Embryonic facial prominence (tissue), 1 donor: ENCODE measurements around the gene NSDHL.
"Not testable (repeated sequence)": the region's sequence is repeated elsewhere in the genome, so short reads cannot be mapped to it uniquely, and the experiment has no call there.

Experiments
- DNase-seq: peaks from one replicate; pipeline ENCODE4 v3.0.0-alpha.2; 2016; ENCODE audit errors: extremely low spot score

NSDHL gene

DNA sequence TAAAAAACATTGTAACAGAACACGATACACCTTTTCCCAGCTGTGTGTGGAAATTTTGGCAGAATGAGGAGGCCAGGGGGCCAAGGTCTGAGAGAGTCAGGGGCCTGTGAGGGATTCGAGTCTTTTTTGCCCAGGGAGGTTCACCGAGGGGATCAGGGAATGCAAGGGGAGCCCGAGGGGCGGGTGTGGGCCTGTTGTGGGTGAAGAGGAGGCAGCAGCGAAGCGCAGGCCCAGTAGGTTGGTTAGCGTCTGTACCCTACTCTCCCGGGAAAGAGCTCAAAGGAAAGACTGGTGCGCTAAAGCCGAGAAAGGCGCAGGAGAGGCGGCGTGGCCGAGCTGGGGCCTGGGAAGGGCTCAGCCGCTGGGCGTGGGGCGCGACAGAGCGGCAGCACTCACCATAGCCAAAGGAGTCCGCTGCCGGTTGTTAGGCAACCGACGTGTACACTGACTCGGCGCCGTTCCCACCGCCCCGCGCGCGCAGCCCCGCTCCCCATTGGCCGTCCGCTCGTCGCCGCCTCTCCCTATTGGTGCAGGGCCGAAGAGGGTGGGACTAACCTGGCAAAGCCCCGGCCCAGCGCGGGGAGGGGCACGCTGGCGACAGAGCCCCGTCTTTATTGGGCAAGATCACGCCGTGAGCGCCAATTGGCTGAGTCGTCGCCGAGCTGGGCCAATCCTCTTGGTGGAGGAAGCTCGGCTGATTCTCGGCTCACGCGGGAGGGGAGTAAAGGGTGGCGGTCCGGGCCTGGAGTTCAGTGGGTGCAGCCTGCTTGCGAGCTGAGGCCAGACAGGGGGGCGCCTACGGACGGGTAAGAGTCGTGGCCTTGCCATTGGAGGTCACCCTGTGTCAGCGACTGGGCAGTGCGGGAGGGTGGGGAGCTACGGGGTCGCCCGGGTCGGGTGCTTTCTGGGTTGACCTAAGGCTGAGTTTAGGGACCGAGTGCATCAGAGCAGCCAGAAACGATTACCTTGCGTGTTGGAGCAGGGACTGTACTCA, at the start of gene NSDHL, which contains the start of gene CETN2:
Gene NSDHL (plus strand): TSS at position 752 of the 994 bp plus-strand sequence. CDS start 15,262 bp downstream, outside the sequence.
Gene CETN2 (minus strand): TSS at position 446 of the 994 bp plus-strand sequence. CDS start 47 bp downstream, at position 399.
- peak; percentile 83 for DNase-seq

DNA sequence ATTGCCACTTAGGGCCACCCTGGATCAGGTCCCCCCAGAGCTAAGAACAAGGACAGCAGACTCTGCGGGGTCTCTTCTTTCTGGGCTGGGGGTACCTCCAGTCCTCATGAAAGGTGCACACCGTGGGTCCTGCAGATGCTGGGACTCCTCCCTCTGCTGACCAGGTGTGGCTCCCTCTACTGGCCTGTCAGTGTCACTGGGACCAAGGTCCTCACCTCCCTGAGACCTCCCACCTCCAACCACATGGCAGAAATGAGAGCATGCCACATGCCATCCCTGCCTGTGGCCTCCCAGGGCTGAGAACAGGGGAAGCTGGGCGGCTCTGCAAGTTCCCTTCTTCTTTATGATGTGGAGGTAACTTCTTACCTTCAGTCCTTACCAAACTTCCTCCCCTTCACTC, 43.8 kb upstream of the NSDHL start:
- not testable (repeated sequence) for DNase-seq

DNA sequence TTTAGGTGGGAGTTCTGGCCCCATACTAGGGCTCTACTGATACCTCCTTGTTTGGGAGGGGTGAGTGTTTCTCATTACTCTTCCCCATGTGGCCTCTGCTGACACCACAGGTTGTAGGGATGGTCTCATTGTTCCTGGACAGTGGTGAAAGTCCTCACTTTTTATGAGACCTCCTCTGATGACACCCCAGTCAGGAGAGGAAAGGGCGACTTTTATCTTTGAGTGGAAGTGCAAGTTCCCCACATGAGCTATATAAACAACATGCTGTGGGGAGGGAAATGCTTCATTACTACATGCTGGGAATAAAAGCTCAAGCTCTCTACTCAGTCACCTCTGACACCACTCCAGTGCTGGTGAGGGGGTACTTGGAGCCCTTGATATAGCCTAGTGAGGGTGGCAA, 31.9 kb upstream of the NSDHL start:
- no peak for DNase-seq

DNA sequence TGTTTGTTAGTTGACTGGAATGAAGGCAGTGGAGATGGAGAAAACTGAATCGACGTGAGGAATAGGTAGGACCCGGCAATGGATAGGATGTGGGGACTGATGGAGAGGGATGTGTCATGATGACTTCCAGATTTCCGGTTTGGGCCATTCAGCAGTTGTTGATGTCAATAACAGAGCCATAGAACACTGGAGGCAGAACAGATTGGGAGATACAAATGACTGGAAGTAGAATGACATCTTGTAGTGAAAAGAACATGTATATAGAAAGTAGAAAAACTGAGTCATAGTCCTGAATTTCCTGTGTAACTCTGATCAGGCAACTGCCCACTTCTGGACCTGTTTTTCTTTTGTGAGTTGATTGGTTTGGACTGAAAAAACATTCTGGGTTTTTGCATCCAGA, 24.8 kb upstream of the NSDHL start:
- DNase-seq, result no peak

DNA sequence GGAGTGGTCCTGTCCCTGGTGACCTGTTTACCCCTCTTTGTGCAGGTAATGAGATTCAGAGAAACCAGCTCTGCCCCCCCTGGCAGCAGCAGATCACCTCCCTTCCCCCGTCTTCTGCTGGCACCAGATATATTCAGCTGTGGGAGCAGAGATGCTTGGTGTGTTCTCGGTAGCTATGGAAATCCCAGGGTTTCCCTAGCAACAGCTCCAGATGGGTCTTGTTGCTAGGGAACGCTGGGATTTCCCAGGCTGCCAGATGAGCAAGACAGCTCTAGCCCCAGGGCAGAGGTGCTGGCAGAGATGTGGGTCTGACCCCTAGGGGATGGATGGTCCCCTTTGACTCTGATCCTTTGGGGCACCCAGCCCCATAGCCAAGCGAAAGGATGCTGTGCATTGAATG, 20.5 kb upstream of the NSDHL start:
- DNase-seq, result no peak

DNA sequence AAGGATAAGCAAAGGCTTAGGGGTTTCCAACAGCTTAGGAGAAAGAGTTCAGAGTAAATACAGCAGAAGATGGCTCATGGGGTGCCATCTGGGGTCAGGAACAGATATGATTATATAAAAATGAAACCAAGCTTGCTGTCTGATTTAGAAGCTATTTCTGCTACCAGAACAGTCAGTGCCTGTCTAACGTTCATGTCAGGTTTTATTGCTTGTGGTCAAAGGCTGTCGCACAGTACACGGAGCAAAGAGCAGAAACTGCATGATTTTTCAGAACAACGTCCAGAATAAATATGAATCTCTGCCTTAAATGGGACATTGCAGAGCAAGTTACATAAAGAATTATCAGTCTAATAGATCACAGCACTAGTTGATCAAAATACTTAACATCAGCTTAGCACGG, 17.7 kb upstream of the NSDHL start:
- no peak for DNase-seq

DNA sequence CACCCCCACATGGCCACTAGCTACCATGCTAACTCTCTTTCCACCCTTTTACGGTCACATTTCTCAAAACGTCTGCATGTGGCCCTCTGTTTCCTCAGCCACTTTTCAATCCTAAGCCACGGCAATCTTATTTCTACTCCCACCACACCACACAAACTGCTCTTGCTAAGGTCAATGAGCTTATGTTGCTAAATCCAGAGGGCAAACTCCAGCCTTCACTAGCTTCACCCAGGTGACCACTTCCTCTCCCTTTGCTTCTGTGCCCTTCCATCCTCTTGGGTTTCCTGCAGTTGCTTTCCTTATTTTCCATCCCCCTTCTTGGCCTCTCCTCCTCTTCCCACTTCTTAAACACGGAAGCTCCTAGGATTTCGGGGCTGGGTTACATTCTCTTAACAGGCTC, 16.8 kb upstream of the NSDHL start:
- no peak for DNase-seq

DNA sequence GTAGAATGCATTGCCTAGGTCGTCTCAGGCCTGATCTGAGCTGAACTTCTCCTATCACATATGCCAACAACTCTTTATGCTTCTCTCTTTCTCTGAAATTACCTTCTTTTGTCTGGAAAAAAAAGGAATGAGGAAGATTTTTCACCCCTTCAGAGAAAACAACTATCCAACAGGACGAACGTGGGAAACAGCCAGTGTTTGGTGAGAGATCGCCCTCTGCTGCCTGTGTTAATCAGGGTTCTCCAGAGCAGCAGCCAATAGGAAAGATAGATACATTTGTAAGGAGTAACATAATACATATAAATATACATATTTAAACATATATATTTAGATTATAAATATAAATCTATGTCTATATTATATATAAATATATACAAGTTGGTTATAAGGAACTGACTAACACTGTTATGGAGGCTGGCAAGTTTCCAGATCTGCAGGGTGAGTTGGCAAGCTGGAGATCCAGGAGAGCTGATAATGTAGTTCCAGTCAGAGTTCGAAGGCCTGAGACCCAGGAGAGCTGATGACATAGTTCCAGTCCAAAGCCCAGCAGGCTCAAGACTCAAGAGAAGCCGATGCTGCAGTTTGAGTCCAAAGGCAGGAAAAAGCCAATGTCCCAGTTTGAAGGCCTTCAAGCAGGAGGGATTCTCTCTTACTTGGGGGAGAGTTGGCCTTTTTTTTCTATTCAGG, 13.6 kb upstream of the NSDHL start:
- no peak for DNase-seq

DNA sequence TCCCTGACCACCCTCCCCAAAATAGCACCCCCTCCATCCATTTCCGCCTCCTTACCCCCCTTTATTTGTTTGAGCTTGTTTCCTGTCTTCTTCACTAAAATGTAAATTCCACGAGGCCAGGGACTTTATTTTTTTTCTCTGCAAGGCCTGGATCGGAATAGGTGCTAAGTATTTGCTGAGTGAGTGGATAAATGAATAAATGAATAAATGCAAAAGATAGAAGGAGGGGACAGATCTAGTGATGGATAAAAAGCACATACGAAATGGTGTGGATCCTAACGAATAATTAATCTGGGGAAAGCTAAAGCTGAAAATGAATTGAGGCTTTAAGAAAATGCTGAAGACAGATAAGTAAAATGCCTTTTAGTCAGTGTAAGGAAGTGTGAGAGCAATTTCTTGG, 12.5 kb upstream of the NSDHL start:
- no peak for DNase-seq

DNA sequence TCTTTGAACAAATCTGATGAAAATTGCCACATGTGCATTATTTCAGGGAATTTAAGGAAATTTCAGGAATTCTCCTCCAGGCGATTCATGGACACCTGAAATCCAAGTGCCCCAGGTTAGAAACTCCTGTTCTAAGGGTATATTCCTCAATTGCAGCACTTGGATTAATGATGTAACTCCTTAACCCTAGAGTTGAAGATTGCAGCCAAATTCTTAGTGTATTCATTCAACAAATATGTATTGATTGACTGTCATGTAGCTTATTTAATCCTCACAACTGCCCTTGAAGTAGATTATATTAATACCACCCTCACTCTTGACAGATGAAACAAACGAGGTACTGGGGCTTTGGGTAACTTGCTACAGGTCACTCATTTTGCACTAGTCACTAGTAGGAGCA, 11.6 kb upstream of the NSDHL start:
- DNase-seq, result no peak

DNA sequence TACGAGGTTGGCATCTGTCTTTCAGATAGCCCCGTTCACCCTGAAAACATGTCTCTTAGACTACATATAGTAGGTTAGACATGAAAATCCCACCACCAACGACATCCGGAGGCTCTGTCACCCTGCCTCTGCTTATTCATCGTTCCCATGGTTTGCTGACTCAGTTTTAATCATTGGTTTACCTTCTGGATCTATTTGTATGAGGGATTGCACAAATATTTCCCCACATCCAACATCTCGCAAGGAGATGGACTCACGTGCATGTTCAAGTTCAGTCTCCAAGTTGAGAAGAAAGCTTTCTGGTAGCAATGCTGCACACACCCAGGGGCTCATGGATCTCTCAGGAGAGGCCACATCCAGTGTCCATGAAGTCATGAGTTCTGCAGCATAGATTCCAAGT, 11.1 kb upstream of the NSDHL start:
- no peak for DNase-seq

DNA sequence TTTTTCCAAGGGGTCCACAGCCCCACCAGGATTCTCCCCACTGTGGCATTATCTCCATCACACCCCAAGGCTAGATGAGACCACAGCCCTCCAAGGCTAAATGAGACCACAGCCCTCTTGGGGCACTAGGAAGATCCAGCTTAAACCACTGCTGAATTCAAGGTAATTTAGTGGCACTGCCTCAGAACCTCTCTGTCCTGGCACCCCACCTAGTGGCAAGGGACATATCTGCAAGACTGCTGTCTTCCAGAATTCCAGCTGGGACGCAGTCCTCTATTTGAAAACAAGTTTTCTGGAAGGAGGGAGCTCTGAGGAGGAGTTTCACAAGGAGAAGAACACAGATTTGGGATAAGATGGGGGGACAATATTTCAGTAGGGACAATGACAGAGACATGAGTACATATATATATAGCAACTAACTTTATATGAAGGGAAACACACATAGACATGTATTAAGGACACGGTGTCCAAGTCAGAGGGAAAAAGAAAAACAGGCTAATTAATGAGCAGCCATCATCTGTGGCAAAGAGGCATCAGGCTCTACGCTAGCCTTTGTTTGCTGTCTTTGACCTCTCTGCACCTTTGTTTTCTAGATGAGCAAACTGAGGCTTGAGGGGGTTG, 9.6 kb upstream of the NSDHL start:
- no peak for DNase-seq

DNA sequence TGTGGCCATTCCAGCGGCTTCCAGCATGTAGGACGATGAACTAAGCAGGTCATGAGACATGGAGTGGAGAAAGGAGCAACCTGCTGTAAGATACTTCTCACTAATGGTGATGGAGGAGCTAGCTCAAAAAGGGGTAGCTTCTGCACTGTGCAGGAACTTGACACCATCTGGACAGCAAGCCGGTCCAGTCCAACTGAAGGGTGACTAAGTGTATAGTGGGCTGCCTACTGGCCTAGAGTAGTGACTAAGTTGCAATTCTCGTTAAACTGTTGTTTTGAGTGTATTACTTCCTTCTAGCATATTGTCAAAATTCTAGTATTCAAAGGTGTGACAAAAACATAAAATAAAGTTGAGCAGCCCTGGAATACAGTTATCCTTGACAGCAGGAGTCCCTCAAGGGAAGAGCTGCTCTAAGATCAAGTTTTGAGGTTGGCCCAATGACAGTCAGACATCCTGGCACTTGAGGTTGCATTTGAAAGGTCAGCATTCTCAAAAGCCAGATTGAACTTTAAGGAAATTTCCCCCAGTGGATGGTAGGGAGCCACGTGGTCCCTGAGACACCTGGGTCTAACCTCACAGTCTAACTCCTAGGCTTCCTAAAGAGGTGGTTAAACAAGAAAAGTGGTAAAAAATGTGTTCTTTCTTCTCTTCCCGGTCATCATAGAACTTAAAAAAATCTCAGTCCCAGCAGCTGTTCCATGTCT, 8.3 kb upstream of the NSDHL start:
- DNase-seq, result no peak

DNA sequence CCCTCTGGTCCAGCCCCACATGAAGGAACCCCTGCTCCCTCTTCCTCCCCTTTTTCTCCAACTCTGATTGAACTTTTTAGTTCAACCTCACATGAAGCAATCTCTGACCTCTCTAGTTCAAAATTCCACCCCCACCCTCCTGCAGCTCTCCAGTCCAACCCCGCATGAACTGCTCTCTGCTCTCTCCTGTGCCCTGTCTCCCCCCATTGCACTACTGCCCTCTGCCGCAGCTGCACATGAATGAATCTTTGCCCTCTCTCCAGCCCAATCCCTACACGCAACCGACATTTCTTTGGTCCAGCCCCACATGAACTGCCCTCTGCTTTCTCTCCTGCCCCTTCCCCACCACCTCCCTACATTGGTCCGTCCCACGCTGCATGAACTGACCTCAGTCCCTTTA, 7.2 kb upstream of the NSDHL start:
- no peak for DNase-seq

DNA sequence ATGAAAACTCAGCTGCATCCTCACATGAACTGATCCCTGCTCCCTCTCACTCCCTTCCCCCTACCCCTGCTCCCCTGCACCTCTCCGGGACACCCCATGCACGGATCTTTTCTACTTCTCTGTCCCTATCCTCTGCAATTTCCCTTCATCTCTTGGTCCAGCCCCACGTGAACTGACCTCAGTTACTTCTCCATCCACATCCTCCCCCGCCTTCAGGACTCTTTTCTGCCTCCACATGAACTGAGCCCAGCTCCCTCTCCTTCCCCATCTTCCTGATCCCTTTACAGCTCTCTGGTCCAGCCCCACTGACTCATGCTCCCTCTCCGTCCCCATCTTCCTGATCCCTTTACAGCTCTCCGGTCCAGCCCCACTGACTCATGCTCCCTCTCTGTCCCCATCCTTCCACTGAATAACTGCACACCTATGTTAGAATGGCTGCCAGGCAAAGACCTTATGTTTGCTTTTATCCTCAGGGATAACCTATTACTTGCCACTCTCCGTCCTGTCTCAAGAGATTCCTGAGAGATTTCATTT, 6.0 kb upstream of the NSDHL start:
- no peak for DNase-seq

DNA sequence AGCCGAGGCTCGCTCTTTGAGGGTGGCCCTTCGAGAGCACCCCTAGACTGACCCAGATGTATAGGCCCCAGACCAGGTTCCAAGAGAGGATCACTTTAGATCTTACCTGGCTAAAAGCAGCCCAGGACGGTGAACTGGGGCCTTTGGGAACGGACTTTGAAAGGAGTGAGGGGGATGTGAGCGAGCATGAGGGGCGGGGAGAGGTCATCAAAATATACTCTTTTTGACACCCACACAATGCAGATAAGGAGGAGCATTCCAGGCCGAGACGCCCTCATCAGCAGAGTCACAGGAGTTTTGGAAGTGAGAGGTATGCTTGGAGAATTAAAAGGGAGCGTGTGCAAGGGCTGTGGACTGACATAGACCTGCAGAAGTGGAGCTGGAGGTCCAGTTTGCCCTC, 528 bp downstream of the NSDHL start:
- DNase-seq, result no peak

DNA sequence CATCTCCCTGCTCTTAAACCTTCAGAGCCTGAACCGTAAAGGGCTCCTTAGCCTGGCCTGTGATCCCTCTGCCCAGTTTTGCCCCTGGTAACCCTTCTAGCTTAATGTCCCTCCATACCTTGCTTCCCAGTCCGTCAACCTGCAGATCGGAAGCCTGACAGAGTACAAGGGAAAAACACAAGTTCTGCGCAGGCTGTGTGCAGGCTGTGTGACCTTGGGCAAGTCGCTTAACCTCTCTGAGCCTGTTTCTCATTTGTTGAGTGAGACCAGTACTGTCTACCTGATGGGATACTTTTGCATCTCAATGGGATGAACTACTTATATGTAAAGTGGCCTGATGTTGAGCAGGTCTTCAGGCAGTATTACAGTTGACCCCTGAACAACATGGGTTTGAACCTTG, 1.7 kb downstream of the NSDHL start:
- no peak for DNase-seq

DNA sequence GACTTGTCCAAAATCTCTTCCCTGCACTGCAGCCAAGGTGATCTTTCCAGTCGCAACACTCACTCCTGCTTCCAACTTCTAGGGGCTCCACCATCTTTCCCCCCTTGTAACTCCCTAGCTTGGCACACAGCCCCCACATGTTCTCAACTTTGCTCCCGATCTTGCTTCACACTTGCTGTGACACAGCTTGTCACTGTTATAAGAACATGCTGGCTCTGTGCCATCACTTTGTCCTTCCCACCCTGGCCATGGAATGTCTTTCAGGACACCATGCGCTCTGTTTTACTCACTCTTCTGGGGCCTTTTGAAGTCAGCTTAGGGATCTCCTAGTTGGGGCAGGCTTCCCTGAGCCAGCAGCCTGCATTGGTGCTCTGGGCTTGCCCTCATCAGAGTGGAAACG, 2.5 kb downstream of the NSDHL start:
- DNase-seq, result no peak

DNA sequence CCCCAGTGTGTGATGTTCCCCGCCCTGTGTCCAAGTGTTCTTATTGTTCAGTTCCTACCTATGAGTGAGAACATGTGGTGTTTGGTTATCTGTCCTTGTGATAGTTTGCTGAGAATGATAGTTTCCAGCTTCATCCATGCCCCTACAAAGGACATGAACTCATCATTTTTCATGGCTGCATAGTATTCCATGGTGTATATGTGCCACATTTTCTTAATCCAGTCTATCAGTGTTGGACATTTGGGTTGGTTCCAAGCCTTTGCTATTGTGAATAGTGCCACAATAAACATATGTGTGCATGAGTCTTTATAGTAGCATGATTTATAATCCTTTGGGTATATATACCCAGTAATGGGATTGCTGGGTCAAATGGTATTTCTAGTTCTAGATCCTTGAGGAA, 4.6 kb downstream of the NSDHL start:
- not testable (repeated sequence) for DNase-seq

DNA sequence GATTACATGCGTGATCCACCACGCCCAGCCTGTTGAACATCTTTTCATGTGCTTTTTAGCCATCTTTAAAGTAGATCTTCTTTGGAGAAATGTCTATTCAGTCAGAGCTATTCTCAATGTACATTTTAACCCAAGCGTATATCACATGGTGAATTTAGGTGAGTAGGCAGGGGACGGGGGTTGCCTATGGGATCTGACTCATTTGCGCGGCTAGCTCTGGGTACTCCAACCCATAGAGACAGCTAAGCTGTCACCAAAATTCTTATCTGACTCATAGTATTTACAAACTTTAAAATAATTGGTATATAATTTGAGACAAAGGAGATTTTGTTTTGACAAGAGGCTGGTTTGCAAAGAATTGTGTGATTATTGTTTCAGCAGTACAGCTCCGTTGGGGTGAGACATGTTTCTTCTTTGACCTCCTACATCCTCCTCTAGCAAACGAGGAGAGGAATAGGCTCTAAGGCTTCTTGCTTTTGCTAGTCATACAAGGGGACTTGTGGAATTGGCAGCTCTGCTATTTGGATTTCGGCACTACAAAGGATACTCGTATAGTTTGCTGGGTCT, 12.0 kb downstream of the NSDHL start:
- DNase-seq, result no peak

DNA sequence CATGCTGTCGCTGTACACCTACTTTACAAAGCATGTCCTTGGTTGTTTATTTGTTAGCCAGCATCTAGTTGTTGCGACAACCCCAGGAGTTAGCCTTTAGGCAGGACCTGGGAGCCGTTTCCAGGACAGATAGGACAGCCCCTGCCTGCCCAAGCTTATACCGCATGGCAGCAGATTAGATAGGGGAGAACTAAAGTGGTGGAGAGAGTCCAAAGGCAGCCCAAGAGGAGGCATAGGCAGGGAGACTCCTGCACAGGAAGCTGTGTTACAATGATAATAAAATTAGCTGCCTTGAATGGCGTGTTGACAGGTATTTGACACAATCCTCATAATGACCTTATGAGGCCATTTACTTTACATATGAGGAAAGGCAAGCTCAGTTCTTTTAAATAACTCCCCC, 13.0 kb downstream of the NSDHL start:
- DNase-seq, result no peak
